ENCODE data around the gene MPRIP.

Gene MPRIP

GRCh38 chr17:17089796-17090641, 47.8 kb downstream of the MPRIP start:
- no peak overlapping the region for H3K4me3 ChIP-seq
- no peak for TF ChIP-seq CTCF (IDR thresholded peaks at IDR 0.05)
- peak; percentile 22 for DNase-seq (ENCODE audit: low spot score)
- H3K27ac ChIP-seq: no peak overlapping the region

GRCh38 chr17:17090642-17091103, 48.4 kb downstream of the MPRIP start:
- H3K4me3 ChIP-seq: no peak overlapping the region
- TF ChIP-seq CTCF (IDR thresholded peaks at IDR 0.05): no peak
- no peak overlapping the region for H3K27ac ChIP-seq
- no peak for DNase-seq (ENCODE audit: low spot score)

GRCh38 chr17:17091276-17091675, 49.0 kb downstream of the MPRIP start:
- Histone ChIP-seq H3K27ac (no peak overlapping the region), H3K4me3 (no peak overlapping the region)
- TF ChIP-seq CTCF (IDR thresholded peaks at IDR 0.05): no peak
- DNase-seq (ENCODE audit: low spot score): no peak

GRCh38 chr17:17091856-17092756, 49.8 kb downstream of the MPRIP start:
- peak overlapping the region in 1 of 2 donors; percentile 68 for H3K27ac ChIP-seq
- TF ChIP-seq CTCF (IDR thresholded peaks at IDR 0.05): no peak
- H3K4me3 ChIP-seq: no peak overlapping the region
- no peak for DNase-seq (ENCODE audit: low spot score)

GRCh38 chr17:17093764-17094163, 51.5 kb downstream of the MPRIP start:
- no peak for TF ChIP-seq CTCF (IDR thresholded peaks at IDR 0.05)
- no peak for DNase-seq (ENCODE audit: low spot score)
- H3K27ac ChIP-seq: peak overlapping the region; percentile 32 to 68
- H3K4me3 ChIP-seq: no peak overlapping the region

- DNase-seq (ENCODE audit: low spot score): no peak
- Histone ChIP-seq H3K27ac (peak overlapping the region; percentile 71 to 89), H3K4me3 (peak overlapping the region; percentile 1)
- TF ChIP-seq CTCF (IDR thresholded peaks at IDR 0.05): no peak
These were observed 54.4 kb downstream of the MPRIP start for GRCh38 chr17:17096438-17097178.
